B cell (primary cell): ENCODE measurements around the gene UBE2R2. TPM values are rescaled to one million over a fixed set of nuclear protein-coding genes. Genes with fewer than 3 reads are reported as not detected.

Experiments used
- ATAC-seq: fragments of 200-7000 bp; cut with Tn5 transposase; one replicate; pipeline ENCODE4 v1.10.0; 2021; ENCODE audit warnings: low read depth, mild to moderate bottlenecking, moderate number of reproducible peaks, moderate library complexity
- CTCF ChIA-PET: fragments of 350-600 bp; sonication (Branson Sonifier 250); formaldehyde crosslinking; loops from one replicate; lab custom pipeline; 2021; ENCODE audit warnings: antibody characterized with exemption, inconsistent platforms; lab: Charles Lee
- POLR2A ChIA-PET: fragments of 350-600 bp; sonication (Branson Sonifier 250); formaldehyde crosslinking; loops from one replicate; lab custom pipeline; 2021; ENCODE audit warnings: antibody characterized with exemption; lab: Charles Lee
- DNase-seq: peaks from one replicate; pipeline ENCODE4 v3.0.0; 2013
- H2AFZ ChIP-seq: 2 replicates; pipeline ENCODE4 v1.6.1; 2012; ENCODE audit warnings: mild to moderate bottlenecking, low read depth, low read length; ENCODE audit not compliant: insufficient read depth, poor library complexity, severe bottlenecking
- H3K27ac ChIP-seq, 2 donors: 1 replicate in 1 of 2; 2 replicates in 1 of 2; pipeline ENCODE4 v1.5.1; 2012 to 2013; ENCODE audit warnings: low read length in 2 of 2, mild to moderate bottlenecking in 2 of 2, moderate library complexity in 1 of 2
- H3K27me3 ChIP-seq, 4 experiments: fragments of 200-600 bp in 1 of 4; sonication (generic) in 1 of 4; replicated peaks in 1 of 4; 1 replicate in 2 of 4; 2 replicates in 2 of 4; pipeline versions ENCODE4 v1.6.1 to v1.7.0; 2013 to 2016; ENCODE audit warnings: low read length in 3 of 4, mild to moderate bottlenecking in 2 of 4, mixed read lengths in 1 of 4, moderate library complexity in 1 of 4; ENCODE audit not compliant: insufficient read depth in 4 of 4, control insufficient read depth in 3 of 4; ENCODE audit errors: control extremely low read depth in 1 of 4
- H3K36me3 ChIP-seq, 2 experiments: replicated peaks in 1 of 2; 1 replicate in 1 of 2; 2 replicates in 1 of 2; pipeline versions ENCODE4 v1.6.1 to v1.7.1; 2013; ENCODE audit warnings: low read length in 1 of 2; ENCODE audit not compliant: insufficient read depth in 2 of 2, control insufficient read depth in 1 of 2; ENCODE audit errors: control extremely low read depth in 1 of 2, extremely low read depth in 1 of 2
- H3K4me1 ChIP-seq, 2 donors: fragments of 200-600 bp in 1 of 2; sonication (generic) in 1 of 2; 1 replicate in 1 of 2; 2 replicates in 1 of 2; pipeline versions ENCODE4 v1.5.1 to v1.6.1; 2013 to 2017; ENCODE audit warnings: low read length in 2 of 2; ENCODE audit not compliant: control insufficient read depth in 2 of 2, insufficient read depth in 2 of 2
- H3K4me2 ChIP-seq: replicated peaks from 2 replicates; pipeline ENCODE3; 2012; ENCODE audit warnings: mild to moderate bottlenecking, low read depth, low read length; ENCODE audit not compliant: poor library complexity, severe bottlenecking
- H3K4me3 ChIP-seq, 5 experiments: fragments of 200-600 bp in 1 of 5; sonication (generic) in 1 of 5; 1 replicate in 3 of 5; 2 replicates in 2 of 5; pipeline versions ENCODE4 v1.5.1 to v1.7.0; 2011 to 2016; ENCODE audit warnings: low read length in 4 of 5, mild to moderate bottlenecking in 4 of 5, low read depth in 2 of 5, control low read depth in 1 of 5, moderate library complexity in 1 of 5; ENCODE audit not compliant: insufficient read depth in 1 of 5; ENCODE audit errors: control extremely low read depth in 1 of 5, extremely low read depth in 1 of 5
- H3K79me2 ChIP-seq: fragments of 200-600 bp; sonication (generic); one replicate; pipeline ENCODE4 v1.6.0; 2016; ENCODE audit warnings: low read length; ENCODE audit not compliant: control insufficient read depth, insufficient read depth
- H3K9ac ChIP-seq: fragments of 200-600 bp; sonication (generic); 2 replicates; pipeline ENCODE4 v1.6.1; 2017; ENCODE audit warnings: mild to moderate bottlenecking, low read length, moderate library complexity
- H3K9me3 ChIP-seq, 3 donors: one replicate each; pipeline versions ENCODE4 v1.6.1 to v1.7.1; 2013; ENCODE audit warnings: low read length in 2 of 3; ENCODE audit not compliant: control insufficient read depth in 2 of 3, insufficient read depth in 1 of 3; ENCODE audit errors: control extremely low read depth in 1 of 3
- H4K20me1 ChIP-seq: 2 replicates; pipeline ENCODE4 v1.6.0; 2012; ENCODE audit warnings: mild to moderate bottlenecking, low read length; ENCODE audit not compliant: insufficient read depth, control insufficient read depth, poor library complexity, severe bottlenecking
- H3K27ac Mint-ChIP-seq: one replicate; pipeline ENCODE4 v1.8.0; 2021; ENCODE audit warnings: mixed read lengths
- H3K27me3 Mint-ChIP-seq: one replicate; pipeline ENCODE4 v1.8.0; 2021; ENCODE audit warnings: mixed read lengths
- H3K4me1 Mint-ChIP-seq: one replicate; pipeline ENCODE4 v1.8.0; 2021; ENCODE audit warnings: mixed read lengths
- H3K4me3 Mint-ChIP-seq: one replicate; pipeline ENCODE4 v1.8.0; 2021; ENCODE audit warnings: mixed read lengths
- H3K9me3 Mint-ChIP-seq: one replicate; pipeline ENCODE4 v1.8.0; 2022; ENCODE audit warnings: mixed read lengths; ENCODE audit not compliant: insufficient read depth
- EZH2 ChIP-seq: IDR thresholded peaks from 2 replicates; pipeline ENCODE4 v1.6.1; 2012; ENCODE audit warnings: borderline replicate concordance, low read depth, mild to moderate bottlenecking, moderate library complexity, low read length; ENCODE audit not compliant: insufficient read depth, poor library complexity, severe bottlenecking
- WGBS: methylation state at CpG from one replicate; pipeline ENCODE4 v1.1.5; 2013; ENCODE audit warnings: missing lambda C conversion rate; ENCODE audit not compliant: insufficient coverage; 5-methylcytosine and 5-hydroxymethylcytosine counted together
- intact Hi-C: fragments of 100-400 bp; cut with micrococcal nuclease; formaldehyde crosslinking; loops from one replicate; pipeline ENCODE4 v1.10.0; 2022
- polyA plus RNA-seq: library from polyadenylated mRNA; depleted of rRNA; stranded (reverse); fragments of >200 nt; gene quantifications from 2 replicates; pipeline ENCODE4 v1.2.3, GENCODE V29; 2012
- total RNA-seq, 2 donors: library from RNA; stranded (reverse); fragments of 120-200 nt in 1 of 2; gene quantifications; 1 replicate in 1 of 2; 2 replicates in 1 of 2; pipeline versions ENCODE4 v1.2.3 to v1.2.4, GENCODE V29; 2013 to 2022
- TF ChIP-seq, protein P1 (sequence below): fragments of 200-600 bp; IDR thresholded peaks from one replicate; pipeline ENCODE4 v1.8.0; 2022; ENCODE audit warnings: antibody characterized with exemption, mild to moderate bottlenecking

The UBE2R2 gene
- total and polyA plus RNA-seq, 2 donors (not counting 1 experiment from before 2014, with no cell fraction given): 18.9 to 48.8 TPM

DNA sequence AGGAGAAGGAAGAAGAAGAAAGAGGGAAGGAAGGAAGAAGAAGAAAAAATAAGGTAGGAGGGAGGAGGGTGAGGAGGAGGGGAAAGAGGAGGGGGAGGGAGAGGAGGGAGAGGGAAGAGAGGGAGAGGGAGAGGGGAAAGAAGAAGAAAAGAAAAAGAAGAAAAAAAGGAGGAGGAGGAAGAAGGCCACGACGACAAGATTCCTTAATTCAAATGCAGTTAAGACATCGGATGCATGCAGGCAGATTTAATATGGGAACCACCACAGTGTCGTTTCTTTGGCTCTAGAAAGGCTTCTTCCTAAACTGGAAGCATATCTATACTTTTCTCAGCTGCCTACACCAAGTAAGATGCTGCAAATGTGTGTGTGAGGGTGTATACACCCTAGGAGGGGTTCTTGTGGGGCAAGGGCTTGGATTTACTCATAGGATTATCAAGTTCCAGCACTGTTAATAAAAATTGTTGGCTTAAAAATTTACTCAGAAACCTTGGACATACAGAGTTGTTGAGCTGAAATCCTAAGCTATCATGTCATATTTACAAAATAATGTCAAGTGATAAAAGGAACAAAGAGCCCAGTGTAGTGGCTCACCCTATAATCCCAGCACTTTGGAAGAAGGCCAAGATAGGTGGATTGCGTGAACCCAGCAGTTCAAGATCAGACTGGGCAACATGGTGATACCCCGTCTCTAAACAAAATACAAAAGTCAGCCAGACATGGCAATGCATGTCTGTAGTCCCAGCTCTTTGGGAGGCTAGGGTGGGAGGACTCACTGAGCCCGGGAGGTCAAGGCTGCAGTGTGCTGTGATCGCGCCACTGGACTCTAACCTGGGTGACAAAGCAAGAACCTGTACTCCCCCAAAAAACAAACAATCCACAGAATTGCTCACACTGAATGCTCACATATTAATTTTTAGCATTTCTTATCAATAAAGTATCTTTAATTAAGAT, 123.2 kb downstream of the UBE2R2 start:
- no peaks in the 10 kb centered on the region for H3K27me3 Mint-ChIP-seq
- DNase-seq (no peak), ATAC-seq (no peak)
- no peaks in the 10 kb centered on the region for H3K79me2 ChIP-seq
- peaks cover 4 to 36% of the 10 kb centered on the region in 2 experiments for H3K36me3 ChIP-seq
- no peaks in the 10 kb centered on the region for H4K20me1 ChIP-seq
- no peak for TF ChIP-seq EZH2
- TF ChIP-seq, protein P1, sequence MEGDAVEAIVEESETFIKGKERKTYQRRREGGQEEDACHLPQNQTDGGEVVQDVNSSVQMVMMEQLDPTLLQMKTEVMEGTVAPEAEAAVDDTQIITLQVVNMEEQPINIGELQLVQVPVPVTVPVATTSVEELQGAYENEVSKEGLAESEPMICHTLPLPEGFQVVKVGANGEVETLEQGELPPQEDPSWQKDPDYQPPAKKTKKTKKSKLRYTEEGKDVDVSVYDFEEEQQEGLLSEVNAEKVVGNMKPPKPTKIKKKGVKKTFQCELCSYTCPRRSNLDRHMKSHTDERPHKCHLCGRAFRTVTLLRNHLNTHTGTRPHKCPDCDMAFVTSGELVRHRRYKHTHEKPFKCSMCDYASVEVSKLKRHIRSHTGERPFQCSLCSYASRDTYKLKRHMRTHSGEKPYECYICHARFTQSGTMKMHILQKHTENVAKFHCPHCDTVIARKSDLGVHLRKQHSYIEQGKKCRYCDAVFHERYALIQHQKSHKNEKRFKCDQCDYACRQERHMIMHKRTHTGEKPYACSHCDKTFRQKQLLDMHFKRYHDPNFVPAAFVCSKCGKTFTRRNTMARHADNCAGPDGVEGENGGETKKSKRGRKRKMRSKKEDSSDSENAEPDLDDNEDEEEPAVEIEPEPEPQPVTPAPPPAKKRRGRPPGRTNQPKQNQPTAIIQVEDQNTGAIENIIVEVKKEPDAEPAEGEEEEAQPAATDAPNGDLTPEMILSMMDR: no peak
- no peaks in the 10 kb centered on the region for H3K4me1 ChIP-seq
- no peaks in the 10 kb centered on the region for H3K9me3 ChIP-seq
- intact Hi-C loops: no loop called here
- POLR2A ChIA-PET: no interaction called here
- no peak overlapping the region for H3K27ac Mint-ChIP-seq
- H3K4me3 ChIP-seq: no peak overlapping the region
- H3K4me3 Mint-ChIP-seq: no peak overlapping the region
- WGBS: 100% methylated on average over 1 of the region's 9 CpGs
- H3K9ac ChIP-seq: no peak overlapping the region
- no peaks in the 10 kb centered on the region for H3K27me3 ChIP-seq
- H3K4me1 Mint-ChIP-seq: no peaks in the 10 kb centered on the region
- CTCF ChIA-PET: no interaction called here
- no peak overlapping the region for H3K27ac ChIP-seq
- H2AFZ ChIP-seq: no peak overlapping the region
- no peaks in the 10 kb centered on the region for H3K9me3 Mint-ChIP-seq
- H3K4me2 ChIP-seq: no peak overlapping the region

DNA sequence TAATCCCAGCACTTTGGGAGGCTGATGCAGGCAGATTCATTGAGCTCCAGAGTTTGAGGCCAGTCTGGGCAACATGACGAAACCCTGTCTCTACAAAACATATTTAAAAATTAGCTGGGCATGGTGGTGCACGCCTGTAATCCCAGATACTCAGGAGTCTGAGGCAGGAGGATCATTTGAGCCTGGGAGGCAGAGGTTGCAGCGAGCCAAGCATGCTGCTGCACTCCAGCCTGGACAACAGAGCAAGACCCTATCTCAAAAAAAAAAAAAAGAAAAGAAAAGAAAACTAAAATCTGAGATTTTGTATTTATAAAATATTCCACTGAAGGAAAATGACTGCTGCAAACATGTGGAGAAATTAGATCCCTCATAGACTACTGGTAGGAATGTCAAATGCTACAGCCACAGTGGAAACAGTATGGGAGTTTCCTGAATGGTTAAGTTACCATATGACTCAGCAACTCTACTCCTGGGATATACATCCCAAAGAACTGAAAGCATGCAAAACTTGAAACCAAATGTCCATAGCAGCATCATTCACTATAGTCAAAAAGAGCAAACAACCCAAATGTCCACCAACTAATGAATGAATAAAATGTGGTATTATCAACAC, 125.6 kb downstream of the UBE2R2 start:
- H3K9me3 Mint-ChIP-seq: no peaks in the 10 kb centered on the region
- DNase-seq: no peak
- Histone ChIP-seq H3K9me3 (no peaks in the 10 kb centered on the region), H3K9ac (no peak overlapping the region), H3K4me3 (no peak overlapping the region), H3K4me1 (no peaks in the 10 kb centered on the region), H3K79me2 (no peaks in the 10 kb centered on the region), H3K27ac (no peak overlapping the region), H3K36me3 (peaks cover 7 to 42% of the 10 kb centered on the region in 2 experiments), H3K4me2 (no peak overlapping the region), H4K20me1 (no peaks in the 10 kb centered on the region), H2AFZ (no peak overlapping the region), H3K27me3 (no peaks in the 10 kb centered on the region)
- no peak for ATAC-seq
- ChIA-PET POLR2A (no interaction called here), CTCF (no interaction called here)
- WGBS: no CpG with 5 or more reads among the region's 3 CpGs
- no peaks in the 10 kb centered on the region for H3K27me3 Mint-ChIP-seq
- H3K4me1 Mint-ChIP-seq: no peaks in the 10 kb centered on the region
- no peak overlapping the region for H3K27ac Mint-ChIP-seq
- TF ChIP-seq, protein P1: no peak
- TF ChIP-seq EZH2: no peak
- intact Hi-C loops: no loop called here
- H3K4me3 Mint-ChIP-seq: no peak overlapping the region
